PC-3 (cell line): ENCODE data around the gene ZNF423.

Source experiments
- CTCF ChIP-seq: fragments of 300-600 bp; sonication (generic); conservative IDR thresholded peaks from 2 replicates; pipeline ENCODE4 v1.5.1; 2017; ENCODE audit warnings: antibody characterized with exemption, low read depth, mild to moderate bottlenecking, low read length
- EZH2 ChIP-seq: fragments of 300-600 bp; sonication (generic); IDR thresholded peaks from one replicate; pipeline ENCODE4 v1.6.1; 2017; ENCODE audit warnings: antibody characterized with exemption, mild to moderate bottlenecking, low read length; ENCODE audit not compliant: unreplicated experiment
- EZH2phosphoT487 ChIP-seq: fragments of 300-600 bp; sonication (generic); IDR thresholded peaks from 2 replicates; pipeline ENCODE4 v1.6.1; 2018; ENCODE audit warnings: mild to moderate bottlenecking, antibody characterized with exemption, low read length, borderline replicate concordance

GRCh38 chr16:49546735-49547134 is 309.2 kb downstream of the ZNF423 start:
- no peak for TF ChIP-seq EZH2
- no peak for TF ChIP-seq CTCF
- no peak for TF ChIP-seq EZH2phosphoT487
